RPMI7951 (cell line): Measurements from ENCODE around the gene NLE1. TPM values are rescaled to one million over a fixed set of nuclear protein-coding genes. Genes with fewer than 3 reads are reported as not detected.

Experiments
- DNase-seq: peaks from one replicate; pipeline ENCODE4 v3.0.0-alpha.2; 2012; ENCODE audit warnings: low read depth
- total RNA-seq: library from RNA; depleted of rRNA; stranded (reverse); fragments of >200 nt; shearing (Covaris generic); gene quantifications from 2 replicates; pipeline ENCODE4 v1.2.3, GENCODE V29; 2014; rRNA removed

The NLE1 gene
- total RNA-seq, 1 experiment from 2014 or later = 13.5 TPM

DNA sequence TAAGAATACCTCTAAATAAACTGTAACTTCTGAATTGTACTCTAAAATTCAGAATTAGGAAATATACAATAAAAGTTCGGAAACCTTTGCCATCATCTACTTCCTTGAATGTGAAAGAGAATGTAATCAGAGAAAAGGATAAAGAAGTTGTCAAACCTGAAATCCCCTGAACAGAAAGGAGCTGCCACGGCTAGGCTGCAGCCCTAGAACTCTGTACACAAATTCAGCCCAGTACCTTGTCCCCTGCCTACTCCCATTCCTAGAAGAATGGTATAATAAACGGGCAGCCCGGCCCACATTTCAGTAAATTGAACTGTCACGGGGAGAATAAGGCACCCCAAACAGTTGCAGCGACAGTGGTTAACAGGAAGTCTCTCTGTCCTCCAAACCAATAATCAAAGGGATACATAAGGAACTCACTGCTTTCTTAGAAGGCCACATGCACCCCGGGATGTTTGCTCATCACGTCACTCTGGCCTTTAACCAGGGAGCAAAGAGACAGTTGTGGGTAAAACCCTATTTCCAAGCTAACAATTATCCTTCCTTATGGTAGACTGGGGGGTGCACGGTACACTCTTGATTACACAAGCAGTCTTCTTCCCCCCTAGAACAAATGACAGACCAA is 54.3 kb downstream of the NLE1 start:
- no peak for DNase-seq

DNA sequence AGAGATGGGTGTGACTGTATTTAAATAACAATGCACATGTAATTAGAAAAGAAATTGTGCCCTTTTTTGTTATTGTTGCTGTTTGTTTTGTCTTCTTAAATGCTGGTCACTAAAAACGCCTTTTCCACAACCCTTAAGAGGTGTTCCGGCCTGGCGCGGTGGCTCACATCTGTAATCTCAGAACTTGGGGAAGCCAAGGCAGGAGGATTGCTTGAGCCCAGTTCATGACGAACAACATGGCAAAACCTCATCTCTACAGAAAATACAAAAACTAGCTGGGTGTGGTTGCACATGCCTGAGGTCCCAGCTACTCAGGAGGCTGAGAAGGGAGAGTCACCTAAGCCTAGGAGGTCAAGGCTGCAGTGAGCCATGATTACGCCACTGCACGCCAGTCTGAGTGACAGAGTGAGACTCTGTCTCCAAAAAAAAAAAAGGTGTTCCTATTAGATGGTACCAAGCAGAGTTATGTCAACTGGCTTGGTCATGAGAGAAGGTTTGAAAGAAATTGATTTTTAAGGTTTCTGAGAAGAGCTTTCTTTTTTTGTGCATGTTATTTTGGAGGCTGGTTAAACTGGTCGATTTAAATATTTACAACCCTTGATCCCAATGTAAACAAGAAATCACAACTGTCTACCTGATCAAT is 55.1 kb downstream of the NLE1 start:
- DNase-seq = no peak

DNA sequence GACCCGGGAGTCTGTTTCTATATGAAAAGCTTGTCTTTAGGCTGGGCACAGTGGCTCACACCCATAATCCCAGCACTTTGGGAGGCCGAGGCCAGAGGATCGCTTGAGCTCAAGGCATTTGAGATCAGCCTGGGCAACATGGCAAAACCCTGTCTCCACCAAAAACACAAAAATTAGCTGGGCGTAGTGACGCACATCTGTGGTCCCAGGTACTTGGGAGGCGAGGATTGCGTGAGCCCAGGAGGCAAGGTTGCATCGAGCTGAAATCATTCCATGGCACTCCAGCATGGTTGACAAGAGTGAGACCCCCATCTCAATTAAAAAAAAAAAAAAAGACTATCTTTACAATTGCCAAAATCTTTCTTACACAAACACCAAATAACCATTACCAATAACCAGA is 55.9 kb downstream of the NLE1 start:
- no peak for DNase-seq

DNA sequence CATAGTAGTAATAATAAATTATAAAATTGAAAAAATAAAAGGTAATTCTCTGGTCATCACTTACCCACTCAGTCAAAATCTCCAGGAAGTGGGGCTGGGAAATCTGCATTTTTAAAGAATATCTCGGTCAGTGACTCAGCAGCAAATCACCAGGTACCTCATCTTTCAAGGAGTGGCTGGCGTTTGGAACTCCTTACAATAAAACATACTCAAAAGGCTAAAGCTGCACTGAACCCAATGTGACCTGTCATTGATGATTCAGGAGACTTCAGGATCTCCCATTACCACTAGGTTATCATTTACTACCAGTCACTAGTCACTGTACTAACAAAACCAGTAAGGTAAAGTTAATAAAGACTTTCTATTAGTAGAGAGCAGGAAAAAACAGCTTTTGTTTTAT is 57.1 kb downstream of the NLE1 start:
- peak; percentile 42 for DNase-seq

DNA sequence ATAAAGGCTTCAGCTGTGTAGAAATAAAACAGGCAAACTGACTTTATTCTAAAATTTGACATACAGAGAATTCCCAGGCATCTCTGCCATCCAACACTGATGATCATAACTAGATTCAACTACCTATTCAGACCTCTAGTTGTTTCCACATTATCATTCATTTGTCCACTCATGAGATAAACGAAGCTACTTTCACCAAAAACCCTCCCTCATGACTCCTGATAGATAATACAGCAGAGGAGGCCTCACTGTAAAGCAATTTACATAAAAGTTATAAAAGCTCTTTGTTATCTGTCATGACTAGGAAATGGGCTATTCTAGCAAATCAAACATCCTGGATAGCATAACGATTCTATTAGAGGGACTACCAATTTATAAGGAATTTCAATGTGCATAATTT is 59.0 kb downstream of the NLE1 start:
- DNase-seq = no peak

DNA sequence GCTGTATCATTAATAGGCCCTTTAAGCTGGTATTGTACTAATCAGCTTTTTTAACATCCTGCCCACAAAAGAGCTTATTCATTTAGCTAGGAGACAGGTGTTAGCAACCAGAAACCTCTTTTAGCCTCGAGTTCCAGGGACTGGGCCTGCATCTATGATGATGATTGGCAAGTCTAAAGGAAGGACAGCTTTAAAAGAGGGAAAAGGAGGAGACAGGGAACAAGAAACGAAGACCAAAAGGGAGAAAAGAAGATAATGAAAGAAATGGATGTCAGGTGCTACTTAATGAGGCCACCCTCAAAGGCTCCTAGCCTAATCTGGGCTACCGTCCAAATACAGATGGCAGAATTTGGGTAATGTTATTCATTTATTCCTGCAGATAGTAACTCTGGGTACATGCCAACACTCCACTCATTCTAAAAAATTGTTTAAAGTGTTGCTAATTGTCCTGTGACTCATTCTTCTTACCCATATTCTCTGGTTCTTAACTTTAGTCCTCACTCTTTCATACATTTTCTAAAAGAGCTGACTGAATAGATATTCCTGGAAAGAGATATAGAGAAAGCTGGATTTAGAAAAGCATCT is 59.9 kb downstream of the NLE1 start:
- peak; percentile 89 for DNase-seq

DNA sequence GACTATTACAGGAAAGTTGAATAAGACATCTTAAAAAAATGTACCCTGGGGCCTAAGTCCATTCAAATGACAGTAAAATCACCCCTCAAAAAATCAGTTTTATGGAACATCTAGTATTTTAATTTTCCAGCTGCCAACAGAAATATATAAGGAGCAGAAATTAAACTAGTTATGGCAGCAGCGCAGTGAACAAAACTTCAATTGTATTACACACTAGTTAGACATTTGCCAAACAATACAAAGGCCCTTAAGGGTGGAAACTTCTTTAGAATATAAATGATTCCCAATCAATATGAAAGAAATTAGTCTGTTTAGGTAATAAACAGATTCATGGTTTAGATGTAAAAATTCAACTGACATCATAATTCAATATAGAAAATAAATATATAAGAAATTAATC is 60.5 kb downstream of the NLE1 start:
- DNase-seq = no peak

DNA sequence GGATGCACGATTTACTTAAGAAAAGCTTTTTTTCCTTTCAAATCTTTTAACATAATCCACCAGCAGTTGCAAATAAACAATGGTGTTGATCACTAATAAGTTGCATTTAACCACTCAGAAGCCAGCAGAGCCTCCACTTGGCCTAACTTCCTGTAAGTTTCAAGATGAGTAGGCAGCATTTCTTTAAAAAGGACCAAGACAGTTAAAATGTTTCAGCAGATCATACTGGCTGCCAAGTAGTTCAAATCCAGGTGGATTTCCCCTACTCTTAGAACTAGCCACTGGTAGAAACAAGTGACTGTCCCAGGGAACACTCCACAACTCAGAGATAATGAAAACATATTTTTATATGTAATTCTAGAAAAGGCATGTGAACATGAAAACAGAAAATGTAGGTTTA is 61.6 kb downstream of the NLE1 start:
- no peak for DNase-seq

DNA sequence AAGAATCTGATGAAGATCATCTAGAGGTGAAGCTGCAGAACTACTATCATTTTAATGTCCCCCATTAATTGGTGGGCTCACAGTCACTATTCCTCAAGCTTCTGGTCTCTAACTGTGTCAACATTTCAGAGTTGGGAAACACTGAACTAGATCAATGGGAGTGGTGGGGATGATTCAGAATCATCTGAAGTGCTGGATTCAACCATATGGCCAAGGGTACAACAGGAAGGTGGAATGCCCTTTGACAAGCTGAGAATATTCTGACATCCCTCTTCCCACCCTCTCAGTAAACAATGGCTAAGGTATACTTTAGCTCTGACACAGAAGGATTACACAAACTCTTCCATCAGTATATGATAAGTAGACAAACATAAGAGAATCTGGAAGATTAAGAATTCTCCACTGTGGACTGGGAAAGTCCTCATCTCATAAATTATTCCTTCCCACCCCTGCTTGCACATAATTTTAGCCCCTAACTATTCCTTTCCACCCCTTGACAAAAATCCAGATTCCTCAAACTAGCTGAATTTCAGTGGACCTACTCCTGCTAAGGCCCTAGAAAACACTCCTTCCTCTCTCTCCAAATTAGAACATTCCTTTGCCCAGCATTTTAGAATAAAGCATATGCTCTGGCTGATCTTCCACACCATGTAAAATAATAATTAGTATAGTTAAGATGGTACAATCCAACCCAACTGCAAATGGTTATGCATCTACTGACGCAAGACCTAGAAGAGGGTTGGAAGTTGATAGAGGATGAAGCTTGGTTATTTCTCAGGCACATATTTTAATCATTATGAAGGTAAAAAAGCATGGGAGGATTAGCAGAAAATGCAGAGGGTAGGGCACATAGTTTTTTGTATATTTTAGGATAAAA is 62.3 kb downstream of the NLE1 start:
- no peak for DNase-seq

Other genes with a start within 250 kb of the NLE1 start
- 0.72 and 0.78 TPM in 2 replicates for gene CCT6B, start 180.8 kb downstream of the NLE1 start, total RNA-seq
- gene ZNF830, start 180.8 kb downstream of the NLE1 start, total RNA-seq = 10.6 and 11.8 TPM in 2 replicates
- gene LIG3, start 161.8 kb downstream of the NLE1 start, total RNA-seq = 20.9 and 27.9 TPM in 2 replicates
- 12.6 and 21.5 TPM in 2 replicates for gene RFFL, start 78.6 kb downstream of the NLE1 start, total RNA-seq
- 4.2 and 6.9 TPM in 2 replicates for gene RAD51D, start 22.4 kb downstream of the NLE1 start, total RNA-seq
- gene FNDC8, start 20.7 kb downstream of the NLE1 start, total RNA-seq = not detected in 2 replicates
- not detected in 2 replicates for gene UNC45B, start 5.5 kb upstream of the NLE1 start, total RNA-seq
- not detected in 2 replicates for gene SLC35G3, start 52.1 kb upstream of the NLE1 start, total RNA-seq
- gene SLFN5, start 100.8 kb upstream of the NLE1 start, total RNA-seq = 9.7 and 12.0 TPM in 2 replicates
- gene SLFN11, start 231.3 kb upstream of the NLE1 start, total RNA-seq = 32.7 and 41.2 TPM in 2 replicates